ENCODE measurements around the gene MSI2.

MSI2 gene

DNA sequence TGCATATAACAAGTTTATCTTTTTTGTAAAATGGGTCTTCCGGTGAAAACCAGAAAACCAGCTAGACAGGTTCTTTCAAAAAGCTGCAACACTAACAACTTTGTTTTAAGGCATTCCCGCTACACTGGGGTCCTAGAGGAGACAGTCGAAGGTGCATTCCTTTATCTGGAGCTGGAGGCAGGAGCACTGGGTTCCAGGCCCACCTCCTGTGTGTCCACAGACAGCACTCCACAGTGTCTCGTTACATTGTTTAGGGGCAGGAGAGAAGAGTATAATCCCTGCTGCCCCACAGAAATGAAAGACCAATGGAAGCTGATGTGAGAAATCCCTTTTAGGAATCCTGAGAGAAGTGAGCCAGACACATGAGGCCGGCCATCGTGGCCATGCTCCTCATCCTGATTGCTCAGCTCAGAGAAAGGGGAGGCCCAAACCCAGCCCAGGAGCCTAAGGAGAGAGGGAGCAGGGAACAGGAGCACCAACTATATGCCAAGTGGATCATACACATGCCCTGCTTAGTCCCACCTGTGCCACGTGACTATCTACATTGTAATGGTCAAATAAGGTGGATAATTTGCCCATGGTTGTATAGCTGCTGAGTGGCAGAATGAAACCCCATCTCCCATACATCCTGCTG lies 429.3 kb downstream of the MSI2 start:
- DNase-seq (ENCODE audit: low read depth): peak; percentile 13
- H3K4me3 ChIP-seq (ENCODE audit: low read length): no peak overlapping the region
- TF ChIP-seq, protein P1, sequence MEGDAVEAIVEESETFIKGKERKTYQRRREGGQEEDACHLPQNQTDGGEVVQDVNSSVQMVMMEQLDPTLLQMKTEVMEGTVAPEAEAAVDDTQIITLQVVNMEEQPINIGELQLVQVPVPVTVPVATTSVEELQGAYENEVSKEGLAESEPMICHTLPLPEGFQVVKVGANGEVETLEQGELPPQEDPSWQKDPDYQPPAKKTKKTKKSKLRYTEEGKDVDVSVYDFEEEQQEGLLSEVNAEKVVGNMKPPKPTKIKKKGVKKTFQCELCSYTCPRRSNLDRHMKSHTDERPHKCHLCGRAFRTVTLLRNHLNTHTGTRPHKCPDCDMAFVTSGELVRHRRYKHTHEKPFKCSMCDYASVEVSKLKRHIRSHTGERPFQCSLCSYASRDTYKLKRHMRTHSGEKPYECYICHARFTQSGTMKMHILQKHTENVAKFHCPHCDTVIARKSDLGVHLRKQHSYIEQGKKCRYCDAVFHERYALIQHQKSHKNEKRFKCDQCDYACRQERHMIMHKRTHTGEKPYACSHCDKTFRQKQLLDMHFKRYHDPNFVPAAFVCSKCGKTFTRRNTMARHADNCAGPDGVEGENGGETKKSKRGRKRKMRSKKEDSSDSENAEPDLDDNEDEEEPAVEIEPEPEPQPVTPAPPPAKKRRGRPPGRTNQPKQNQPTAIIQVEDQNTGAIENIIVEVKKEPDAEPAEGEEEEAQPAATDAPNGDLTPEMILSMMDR (IDR thresholded peaks at IDR 0.05; ENCODE audit: insufficient read depth, low read depth, low read length, missing control alignments): no peak

DNA sequence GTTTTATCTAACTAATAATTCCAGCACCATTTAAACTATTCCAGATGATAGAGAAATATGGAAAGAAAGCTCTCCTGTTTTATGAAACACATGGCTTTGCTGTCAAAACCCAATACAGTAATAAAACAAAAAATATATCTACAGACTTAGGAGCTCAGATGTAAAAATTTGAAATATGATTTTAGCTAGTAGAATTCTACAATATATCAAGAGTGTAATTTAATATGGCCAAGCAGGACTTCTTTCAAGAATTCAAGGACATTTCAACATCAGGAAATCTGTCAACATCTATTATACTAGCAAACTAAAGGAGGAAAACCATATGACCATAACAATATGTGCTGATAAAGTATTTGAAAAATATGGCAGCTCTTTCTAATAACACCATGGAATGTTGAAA lies 431.3 kb downstream of the MSI2 start:
- H3K4me3 ChIP-seq (ENCODE audit: low read length): no peak overlapping the region
- no peak for DNase-seq (ENCODE audit: low read depth)
- TF ChIP-seq, protein P1 (IDR thresholded peaks at IDR 0.05; ENCODE audit: insufficient read depth, low read depth, low read length, missing control alignments): no peak

DNA sequence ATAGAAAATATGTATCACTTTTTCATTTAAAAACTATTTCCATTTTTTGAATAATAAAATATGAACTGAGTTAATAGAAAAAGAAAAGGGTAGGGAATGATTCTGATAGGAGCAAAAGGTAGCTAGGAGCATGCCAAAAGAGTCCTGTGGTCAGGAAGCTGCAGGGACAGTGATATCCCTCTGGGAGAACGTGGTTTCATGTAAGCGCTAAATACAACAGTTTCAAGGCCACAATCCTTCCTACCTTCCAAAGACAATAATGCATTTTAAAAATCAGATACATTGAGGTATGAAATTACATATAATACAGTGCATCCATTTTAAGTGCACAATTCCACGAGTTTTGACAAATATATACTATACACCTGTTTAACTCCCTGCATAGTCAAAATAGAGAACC lies 432.9 kb downstream of the MSI2 start:
- no peak overlapping the region for H3K4me3 ChIP-seq (ENCODE audit: low read length)
- no peak for DNase-seq (ENCODE audit: low read depth)
- TF ChIP-seq, protein P1 (IDR thresholded peaks at IDR 0.05; ENCODE audit: insufficient read depth, low read depth, low read length, missing control alignments): no peak

- TF ChIP-seq, protein P1 (IDR thresholded peaks at IDR 0.05; ENCODE audit: insufficient read depth, low read depth, low read length, missing control alignments): no peak
- no peak for DNase-seq (ENCODE audit: low read depth)
- H3K4me3 ChIP-seq (ENCODE audit: low read length): no peak overlapping the region
These were observed 435.6 kb downstream of the MSI2 start for GRCh38 chr17:57691939-57692338.

GRCh38 chr17:57692770-57693169 lies 436.4 kb downstream of the MSI2 start:
- TF ChIP-seq, protein P1 (IDR thresholded peaks at IDR 0.05; ENCODE audit: insufficient read depth, low read depth, low read length, missing control alignments): no peak
- DNase-seq (ENCODE audit: low read depth): no peak
- H3K4me3 ChIP-seq (ENCODE audit: low read length): no peak overlapping the region

GRCh38 chr17:57694051-57694450 lies 437.7 kb downstream of the MSI2 start:
- TF ChIP-seq, protein P1 (IDR thresholded peaks at IDR 0.05; ENCODE audit: insufficient read depth, low read depth, low read length, missing control alignments): no peak
- no peak for DNase-seq (ENCODE audit: low read depth)
- no peak overlapping the region for H3K4me3 ChIP-seq (ENCODE audit: low read length)

DNA sequence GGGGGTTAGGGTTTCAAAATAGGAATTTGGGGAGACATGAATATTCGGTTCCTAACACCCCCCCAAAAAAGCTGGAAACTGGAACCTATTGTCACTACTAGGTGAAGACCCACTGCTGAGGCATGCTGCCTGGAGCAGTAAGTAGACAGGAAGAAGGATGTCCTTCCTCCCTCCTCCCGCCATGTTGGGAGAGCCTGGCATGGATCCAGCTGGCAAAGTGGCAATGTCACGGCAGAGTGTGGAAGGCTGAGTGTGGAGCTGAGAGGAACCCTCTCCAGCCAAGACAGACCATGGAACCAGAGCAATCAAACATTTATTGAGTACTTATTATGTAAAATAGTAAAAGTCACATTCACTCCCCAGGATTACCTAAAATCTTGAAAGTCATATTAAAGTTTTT lies 439.7 kb downstream of the MSI2 start:
- no peak for DNase-seq (ENCODE audit: low read depth)
- H3K4me3 ChIP-seq (ENCODE audit: low read length): no peak overlapping the region
- TF ChIP-seq, protein P1 (IDR thresholded peaks at IDR 0.05; ENCODE audit: insufficient read depth, low read depth, low read length, missing control alignments): no peak

Data from epithelial cell of esophagus (primary cell).